ENCODE measurements around the gene CENPF.

DNA sequence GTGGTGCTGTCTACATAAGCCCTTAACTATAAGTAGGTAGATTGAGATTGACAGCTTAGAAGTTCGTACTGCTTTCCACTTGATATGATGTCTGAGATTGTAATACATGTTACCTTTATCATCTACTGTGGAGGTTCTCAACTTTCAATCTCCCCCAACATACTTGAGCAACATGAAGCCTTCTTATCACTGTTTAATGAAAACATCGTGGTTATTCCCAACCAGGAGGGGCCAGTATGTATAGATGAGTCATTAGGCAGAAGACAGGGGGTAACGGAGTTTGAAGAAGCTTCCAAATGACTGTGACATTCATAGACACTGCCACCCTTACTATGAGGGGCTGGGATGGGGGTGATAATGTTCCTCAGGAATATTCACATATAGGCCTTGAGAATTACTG lies 36.0 kb downstream of the CENPF start:
- TF ChIP-seq, protein P1, sequence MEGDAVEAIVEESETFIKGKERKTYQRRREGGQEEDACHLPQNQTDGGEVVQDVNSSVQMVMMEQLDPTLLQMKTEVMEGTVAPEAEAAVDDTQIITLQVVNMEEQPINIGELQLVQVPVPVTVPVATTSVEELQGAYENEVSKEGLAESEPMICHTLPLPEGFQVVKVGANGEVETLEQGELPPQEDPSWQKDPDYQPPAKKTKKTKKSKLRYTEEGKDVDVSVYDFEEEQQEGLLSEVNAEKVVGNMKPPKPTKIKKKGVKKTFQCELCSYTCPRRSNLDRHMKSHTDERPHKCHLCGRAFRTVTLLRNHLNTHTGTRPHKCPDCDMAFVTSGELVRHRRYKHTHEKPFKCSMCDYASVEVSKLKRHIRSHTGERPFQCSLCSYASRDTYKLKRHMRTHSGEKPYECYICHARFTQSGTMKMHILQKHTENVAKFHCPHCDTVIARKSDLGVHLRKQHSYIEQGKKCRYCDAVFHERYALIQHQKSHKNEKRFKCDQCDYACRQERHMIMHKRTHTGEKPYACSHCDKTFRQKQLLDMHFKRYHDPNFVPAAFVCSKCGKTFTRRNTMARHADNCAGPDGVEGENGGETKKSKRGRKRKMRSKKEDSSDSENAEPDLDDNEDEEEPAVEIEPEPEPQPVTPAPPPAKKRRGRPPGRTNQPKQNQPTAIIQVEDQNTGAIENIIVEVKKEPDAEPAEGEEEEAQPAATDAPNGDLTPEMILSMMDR (IDR thresholded peaks at IDR 0.05; ENCODE audit: low read depth, low read length) = no peak
- no peak for TF ChIP-seq EZH2phosphoT487 (IDR thresholded peaks at IDR 0.05; ENCODE audit: low read depth)
